H9 (cell line): ENCODE results near the gene ENG. TPM values are rescaled to one million over a fixed set of nuclear protein-coding genes. Genes with fewer than 3 reads are reported as not detected.

ENCODE experiments used
- DNase-seq: peaks from one replicate; pipeline ENCODE4 v3.0.0-alpha.2; 2017
- H2AFZ ChIP-seq: one replicate; pipeline ENCODE4 v1.6.1; 2013; ENCODE audit warnings: mild to moderate bottlenecking, low read length, control low read depth, moderate library complexity
- H2AK5ac ChIP-seq: 2 replicates; pipeline ENCODE4 v1.6.1; 2013; ENCODE audit warnings: low read length, control low read depth, mixed read lengths; ENCODE audit not compliant: insufficient read length
- H2BK120ac ChIP-seq: one replicate; pipeline ENCODE4 v1.6.1; 2013; ENCODE audit warnings: low read depth, mild to moderate bottlenecking, low read length, control low read depth, inconsistent platforms; ENCODE audit not compliant: poor library complexity, severe bottlenecking
- H2BK12ac ChIP-seq: 2 replicates; pipeline ENCODE4 v1.6.1; 2013; ENCODE audit warnings: low read length, control low read depth, mixed read lengths, low read depth; ENCODE audit not compliant: insufficient read length
- H2BK15ac ChIP-seq: 2 replicates; pipeline ENCODE4 v1.6.1; 2013; ENCODE audit warnings: low read depth, low read length, control low read depth
- H2BK20ac ChIP-seq: one replicate; pipeline ENCODE4 v1.6.1; 2013; ENCODE audit warnings: low read depth, mild to moderate bottlenecking, low read length, control low read depth, inconsistent platforms; ENCODE audit not compliant: poor library complexity, severe bottlenecking
- H2BK5ac ChIP-seq: 2 replicates; pipeline ENCODE4 v1.6.1; 2013; ENCODE audit warnings: low read length, control low read depth, mixed read lengths; ENCODE audit not compliant: insufficient read length
- H3K14ac ChIP-seq: 2 replicates; pipeline ENCODE4 v1.6.1; 2013; ENCODE audit warnings: low read length, control low read depth; ENCODE audit not compliant: insufficient read depth
- H3K18ac ChIP-seq: 2 replicates; pipeline ENCODE4 v1.6.1; 2013; ENCODE audit warnings: low read depth, mild to moderate bottlenecking, mixed read lengths, low read length, control low read depth; ENCODE audit not compliant: insufficient read length
- H3K23ac ChIP-seq: 2 replicates; pipeline ENCODE4 v1.6.1; 2013; ENCODE audit warnings: low read length, control low read depth, mixed read lengths, low read depth; ENCODE audit not compliant: insufficient read length
- H3K23me2 ChIP-seq: 2 replicates; pipeline ENCODE4 v1.6.1; 2013; ENCODE audit warnings: low read depth, mild to moderate bottlenecking, mixed read lengths, low read length, control low read depth; ENCODE audit not compliant: insufficient read length, poor library complexity, severe bottlenecking
- H3K27ac ChIP-seq: 2 replicates; pipeline ENCODE4 v1.5.1; 2013; ENCODE audit warnings: low read length, control low read depth, mixed read lengths, low read depth; ENCODE audit not compliant: insufficient read length
- H3K27me3 ChIP-seq: 2 replicates; pipeline ENCODE4 v1.6.1; 2013; ENCODE audit warnings: low read length, control low read depth, inconsistent platforms; ENCODE audit not compliant: insufficient read depth
- H3K4ac ChIP-seq: 2 replicates; pipeline ENCODE4 v1.6.1; 2013; ENCODE audit warnings: low read depth, mild to moderate bottlenecking, control low read depth, inconsistent platforms, low read length, moderate library complexity
- H3K4me1 ChIP-seq: 2 replicates; pipeline ENCODE4 v1.6.1; 2013; ENCODE audit warnings: low read length, control low read depth, inconsistent platforms; ENCODE audit not compliant: insufficient read depth
- H3K4me2 ChIP-seq: 2 replicates; pipeline ENCODE4 v1.6.1; 2013; ENCODE audit warnings: low read length, control low read depth, mixed read lengths; ENCODE audit not compliant: insufficient read length, insufficient read depth
- H3K56ac ChIP-seq: 2 replicates; pipeline ENCODE4 v1.6.1; 2013; ENCODE audit warnings: low read depth, mild to moderate bottlenecking, mixed read lengths, low read length, control low read depth; ENCODE audit not compliant: insufficient read length
- H3K79me1 ChIP-seq: 2 replicates; pipeline ENCODE4 v1.6.1; 2013; ENCODE audit warnings: low read depth, mild to moderate bottlenecking, moderate library complexity, low read length, control low read depth, inconsistent platforms; ENCODE audit not compliant: insufficient read depth, poor library complexity, severe bottlenecking
- H3K79me2 ChIP-seq: 2 replicates; pipeline ENCODE4 v1.6.1; 2013; ENCODE audit warnings: low read length, control low read depth, inconsistent platforms; ENCODE audit not compliant: insufficient read depth
- H3K9ac ChIP-seq: 2 replicates; pipeline ENCODE4 v1.6.1; 2013; ENCODE audit warnings: low read length, control low read depth, mixed read lengths; ENCODE audit not compliant: insufficient read length; ENCODE audit errors: extremely low read depth
- H3K9me3 ChIP-seq: one replicate; pipeline ENCODE4 v1.6.1; 2013; ENCODE audit warnings: low read depth, low read length, inconsistent platforms; ENCODE audit not compliant: control insufficient read depth
- H3T11ph ChIP-seq: one replicate; pipeline ENCODE4 v1.6.1; 2013; ENCODE audit warnings: mild to moderate bottlenecking, low read length, control low read depth, inconsistent platforms
- H4K20me1 ChIP-seq: one replicate; pipeline ENCODE4 v1.6.1; 2013; ENCODE audit not compliant: control insufficient read depth, insufficient read length, insufficient read depth
- H4K5ac ChIP-seq: 2 replicates; pipeline ENCODE4 v1.6.1; 2013; ENCODE audit warnings: low read depth, mild to moderate bottlenecking, mixed read lengths, low read length, control low read depth; ENCODE audit not compliant: insufficient read length
- H4K8ac ChIP-seq: replicated peaks from 2 replicates; pipeline ENCODE4 v1.6.1; 2013; ENCODE audit warnings: low read length, control low read depth, mixed read lengths, low read depth; ENCODE audit not compliant: insufficient read length
- H4K91ac ChIP-seq: 2 replicates; pipeline ENCODE4 v1.6.1; 2013; ENCODE audit warnings: low read depth, mild to moderate bottlenecking, moderate library complexity, mixed read lengths, low read length, control low read depth; ENCODE audit not compliant: insufficient read length
- H3K27ac Mint-ChIP-seq, 3 experiments: 2 replicates in 2 of 3; 3 replicates in 1 of 3; pipeline ENCODE4 v1.8.0; 2020 to 2021; ENCODE audit warnings: mixed read lengths in 3 of 3, mild to moderate bottlenecking in 1 of 3, moderate library complexity in 1 of 3
- H3K27me3 Mint-ChIP-seq: 2 replicates; pipeline ENCODE4 v1.8.0; 2021; ENCODE audit warnings: low read depth, mild to moderate bottlenecking, moderate library complexity, mixed read lengths
- H3K36me3 Mint-ChIP-seq, 3 experiments: 2 replicates in 2 of 3; 3 replicates in 1 of 3; pipeline ENCODE4 v1.8.0; 2020 to 2021; ENCODE audit warnings: low read depth in 3 of 3, mixed read lengths in 3 of 3; ENCODE audit not compliant: insufficient read depth in 1 of 3
- H3K4me1 Mint-ChIP-seq, 2 experiments: 2 replicates each; pipeline ENCODE4 v1.8.0; 2020; ENCODE audit warnings: mixed read lengths in 2 of 2
- H3K4me3 Mint-ChIP-seq, 2 experiments: 2 replicates in 1 of 2; 3 replicates in 1 of 2; pipeline ENCODE4 v1.8.0; 2020 to 2021; ENCODE audit warnings: mild to moderate bottlenecking in 2 of 2, mixed read lengths in 2 of 2, moderate library complexity in 1 of 2
- H3K9me3 Mint-ChIP-seq, 2 experiments: 2 replicates in 1 of 2; 3 replicates in 1 of 2; pipeline ENCODE4 v1.8.0; 2020; ENCODE audit warnings: mild to moderate bottlenecking in 2 of 2, mixed read lengths in 2 of 2, moderate library complexity in 1 of 2
- WGBS: extraction: QIAGEN DNeasy Blood & Tissue Kit; methylation state at CpG from one replicate; pipeline ENCODE4 v1.1.7; 2013; ENCODE audit warnings: missing lambda C conversion rate, low lambda C conversion rate, mixed read lengths; ENCODE audit not compliant: insufficient read length; ENCODE audit errors: extremely low coverage; 5-methylcytosine and 5-hydroxymethylcytosine counted together
- total RNA-seq: library from RNA; stranded (reverse); gene quantifications from 2 replicates; pipeline ENCODE4 v1.2.1, GENCODE V29; 2021
- TF ChIP-seq, protein P1 (sequence below): fragments of 200-600 bp; sonication (generic); conservative IDR thresholded peaks from 3 replicates; pipeline ENCODE4 v1.8.0; 2021; ENCODE audit warnings: antibody characterized with exemption, mild to moderate bottlenecking

ENG gene
- total RNA-seq, 1 experiment from 2014 or later = 2.1 TPM

- no peaks in the 10 kb centered on the region for H3K36me3 Mint-ChIP-seq
- DNase-seq = no peak
- H3K27me3 ChIP-seq = no peaks in the 10 kb centered on the region
Observed at GRCh38 chr9:127838375-127839078, 15.9 kb downstream of the ENG start.

More at GRCh38 chr9:127838375-127839078, 15.9 kb downstream of the ENG start:
- Histone ChIP-seq H3T11ph (no peak overlapping the region), H2BK5ac (no peak overlapping the region), H3K4ac (no peak overlapping the region), H2AFZ (no peak overlapping the region), H3K4me1 (no peaks in the 10 kb centered on the region), H3K23ac (no peak overlapping the region), H3K79me2 (no peaks in the 10 kb centered on the region), H3K18ac (no peak overlapping the region), H4K20me1 (no peaks in the 10 kb centered on the region), H3K9ac (no peak overlapping the region), H2BK120ac (no peak overlapping the region), H2AK5ac (no peak overlapping the region), H4K8ac (no peak overlapping the region), H2BK15ac (no peak overlapping the region), H4K91ac (no peak overlapping the region), H3K14ac (no peak overlapping the region; the same call in 1 of the 2 replicates), H2BK12ac (no peak overlapping the region), H4K5ac (no peak overlapping the region), H3K23me2 (no peaks in the 10 kb centered on the region), H2BK20ac (no peak overlapping the region), H3K4me2 (no peak overlapping the region), H3K56ac (no peak overlapping the region), H3K79me1 (no peaks in the 10 kb centered on the region), H3K9me3 (no peaks in the 10 kb centered on the region), H3K27ac (no peak overlapping the region)
- Mint-ChIP-seq H3K4me3 (no peak overlapping the region), H3K27ac (no peak overlapping the region), H3K27me3 (no peaks in the 10 kb centered on the region), H3K9me3 (no peaks in the 10 kb centered on the region), H3K4me1 (peaks cover 0 to 11% of the 10 kb centered on the region in 2 experiments; a peak in 1 of 4 replicates)
- TF ChIP-seq, protein P1, sequence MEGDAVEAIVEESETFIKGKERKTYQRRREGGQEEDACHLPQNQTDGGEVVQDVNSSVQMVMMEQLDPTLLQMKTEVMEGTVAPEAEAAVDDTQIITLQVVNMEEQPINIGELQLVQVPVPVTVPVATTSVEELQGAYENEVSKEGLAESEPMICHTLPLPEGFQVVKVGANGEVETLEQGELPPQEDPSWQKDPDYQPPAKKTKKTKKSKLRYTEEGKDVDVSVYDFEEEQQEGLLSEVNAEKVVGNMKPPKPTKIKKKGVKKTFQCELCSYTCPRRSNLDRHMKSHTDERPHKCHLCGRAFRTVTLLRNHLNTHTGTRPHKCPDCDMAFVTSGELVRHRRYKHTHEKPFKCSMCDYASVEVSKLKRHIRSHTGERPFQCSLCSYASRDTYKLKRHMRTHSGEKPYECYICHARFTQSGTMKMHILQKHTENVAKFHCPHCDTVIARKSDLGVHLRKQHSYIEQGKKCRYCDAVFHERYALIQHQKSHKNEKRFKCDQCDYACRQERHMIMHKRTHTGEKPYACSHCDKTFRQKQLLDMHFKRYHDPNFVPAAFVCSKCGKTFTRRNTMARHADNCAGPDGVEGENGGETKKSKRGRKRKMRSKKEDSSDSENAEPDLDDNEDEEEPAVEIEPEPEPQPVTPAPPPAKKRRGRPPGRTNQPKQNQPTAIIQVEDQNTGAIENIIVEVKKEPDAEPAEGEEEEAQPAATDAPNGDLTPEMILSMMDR = no peak
- no CpG with 5 or more reads among the region's 18 CpGs for WGBS
